IPS-NIHi7 (cell line): ENCODE measurements around the gene KANSL1L.

ENCODE experiments used
- DNase-seq: peaks from one replicate; pipeline ENCODE4 v3.0.0; 2012; ENCODE audit warnings: mixed read lengths; ENCODE audit errors: extremely low spot score

The KANSL1L gene

DNA sequence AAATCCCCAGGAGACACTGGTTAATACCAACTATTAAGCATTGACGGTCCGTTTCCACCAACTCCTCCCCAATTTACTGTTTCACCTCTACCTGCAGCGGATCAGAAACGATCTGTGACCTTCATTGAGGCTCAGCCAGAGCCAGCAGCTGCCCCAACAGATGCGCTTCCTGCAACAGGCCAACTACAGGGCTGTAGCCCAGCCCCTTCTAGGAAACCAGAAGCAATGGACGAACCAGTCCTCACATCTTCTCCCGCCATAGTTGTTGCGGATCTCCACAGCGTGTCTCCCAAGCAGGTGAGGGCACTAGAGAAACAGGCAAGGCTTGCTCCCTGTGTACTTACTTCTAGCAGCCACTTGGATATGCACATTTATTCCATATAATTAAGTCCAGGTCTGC, 177.2 kb downstream of the KANSL1L start:
- DNase-seq, result no peak

DNA sequence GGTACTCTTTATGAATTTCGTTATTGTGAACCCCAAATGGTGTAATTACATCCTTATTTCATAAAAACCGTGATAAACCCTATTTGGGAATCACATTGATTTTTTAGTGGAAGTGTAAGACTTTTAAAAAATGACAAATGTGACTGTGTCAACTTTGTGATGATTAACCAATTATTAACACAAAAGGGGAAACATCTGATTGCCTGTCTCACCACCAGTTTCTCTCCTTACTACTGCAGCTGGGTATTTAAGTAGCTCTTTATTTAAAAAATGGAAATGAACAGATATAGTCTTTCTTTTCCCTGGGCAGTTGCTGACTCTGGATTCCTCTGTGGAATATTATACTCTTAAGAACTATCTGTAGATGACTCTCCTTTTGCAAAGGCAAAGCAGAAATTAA, 180.4 kb downstream of the KANSL1L start:
- no peak for DNase-seq

DNA sequence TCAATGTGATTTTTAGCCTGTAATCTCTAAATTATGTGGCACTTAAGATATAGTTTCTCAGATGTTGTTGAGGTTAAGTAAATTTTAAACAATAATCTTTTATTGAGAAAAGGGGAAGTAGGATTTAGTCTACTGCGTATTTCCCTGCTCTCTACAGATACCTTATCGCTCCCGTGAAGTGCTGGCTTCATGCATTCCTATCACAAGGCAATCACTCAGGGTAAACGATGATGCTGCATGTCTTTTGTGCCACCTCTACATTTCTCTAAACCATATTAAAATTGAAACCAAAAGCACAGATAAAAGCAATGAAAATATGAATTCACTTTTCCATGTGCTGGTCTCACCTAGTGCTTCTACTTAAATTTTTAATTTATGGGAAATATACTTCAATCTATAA, 183.2 kb downstream of the KANSL1L start:
- DNase-seq, result no peak

DNA sequence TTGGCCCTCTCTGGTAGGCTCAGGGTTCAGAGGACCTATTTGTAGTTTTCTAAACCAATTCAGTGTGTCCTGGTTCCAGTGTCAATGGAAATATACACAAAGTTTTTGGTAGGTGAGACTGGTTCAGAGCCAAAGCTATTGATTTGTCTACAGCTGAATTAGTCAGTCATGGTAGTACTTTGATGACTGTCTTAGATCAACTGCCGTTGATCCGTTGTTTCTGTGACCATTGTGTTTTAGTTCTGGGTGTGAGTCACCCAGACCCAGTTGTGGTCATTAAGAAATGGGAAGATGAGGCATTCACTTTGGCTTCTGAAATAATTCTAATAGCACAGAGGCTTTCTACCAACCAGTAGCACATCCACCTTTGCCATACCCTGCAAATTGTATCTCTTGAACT, 184.8 kb downstream of the KANSL1L start:
- DNase-seq, result no peak

DNA sequence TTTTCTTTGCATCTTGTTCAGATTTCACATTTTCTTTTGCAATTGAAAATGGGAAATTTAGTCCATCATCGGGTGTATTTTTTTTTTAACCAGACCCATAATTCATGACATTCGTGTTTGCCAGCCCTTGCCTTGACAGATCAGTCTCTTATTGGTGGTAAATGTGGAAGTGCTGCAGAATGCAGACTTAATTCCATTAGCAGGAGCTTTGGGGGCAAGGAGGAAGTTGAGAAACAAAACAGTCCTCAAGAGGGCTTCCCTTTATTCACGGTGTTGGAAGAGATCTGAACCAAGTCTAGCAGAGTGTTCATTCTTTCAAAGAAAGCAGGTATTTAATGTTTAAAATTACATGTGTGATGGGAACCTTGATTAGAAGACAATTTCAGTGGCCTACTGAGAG, 185.3 kb downstream of the KANSL1L start:
- no peak for DNase-seq

DNA sequence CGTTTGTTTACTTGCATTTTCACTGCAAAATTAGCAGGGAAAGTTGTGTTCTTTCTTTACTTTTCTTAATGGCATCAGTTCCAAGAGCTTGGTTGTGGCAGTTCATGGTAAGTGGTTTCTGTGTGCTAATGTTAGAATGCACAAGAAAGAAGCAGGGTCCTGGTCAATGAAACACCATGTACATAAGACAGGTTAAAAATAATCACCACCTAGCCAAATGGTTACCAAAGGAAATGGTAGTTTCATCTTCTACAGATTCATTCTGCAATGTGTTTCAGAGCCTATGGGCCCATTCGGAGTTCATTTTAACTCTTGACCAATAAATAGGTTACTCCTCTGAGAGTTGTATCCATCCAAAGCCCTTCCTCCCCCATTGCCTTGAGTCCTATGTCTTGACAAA, 186.9 kb downstream of the KANSL1L start:
- DNase-seq, result no peak

DNA sequence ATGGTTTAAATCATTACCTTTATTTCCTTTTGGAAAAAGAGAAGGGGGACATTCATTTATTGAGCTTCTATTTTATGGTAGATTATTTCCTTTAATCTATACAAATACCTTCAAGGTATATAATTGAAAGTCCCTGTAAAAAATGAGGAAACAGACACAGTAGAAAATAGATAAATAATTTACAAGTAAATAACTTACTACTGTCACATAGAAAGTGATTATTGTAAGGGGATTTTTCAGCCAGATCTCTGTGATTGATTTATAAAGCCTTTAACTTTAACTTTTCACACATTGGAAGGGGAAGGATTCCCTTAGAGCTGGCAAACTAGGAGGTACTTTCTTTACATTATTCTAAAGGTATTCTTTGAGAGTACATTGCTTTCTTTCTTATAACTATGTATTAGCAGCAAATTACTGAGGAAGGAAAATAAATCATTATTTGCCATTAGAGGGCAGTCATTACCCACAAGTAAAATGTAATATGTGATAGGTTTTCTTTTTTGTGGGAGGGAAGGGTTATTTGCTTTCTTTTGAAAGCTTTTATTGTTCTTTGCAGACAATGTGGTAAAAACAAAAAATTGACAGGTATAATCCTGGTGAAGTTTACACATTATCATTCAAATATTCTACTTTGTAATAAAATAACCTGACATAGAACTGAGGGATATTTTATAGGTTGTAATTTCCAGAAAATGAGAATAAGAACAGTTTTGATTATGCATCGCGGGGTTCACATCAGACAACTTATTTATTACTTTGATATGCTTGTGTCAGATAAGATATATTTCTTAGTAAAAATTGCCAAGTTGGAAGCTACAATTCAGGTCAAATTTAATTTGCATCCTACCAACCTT, 193.6 kb downstream of the KANSL1L start:
- peak; percentile 18 for DNase-seq

DNA sequence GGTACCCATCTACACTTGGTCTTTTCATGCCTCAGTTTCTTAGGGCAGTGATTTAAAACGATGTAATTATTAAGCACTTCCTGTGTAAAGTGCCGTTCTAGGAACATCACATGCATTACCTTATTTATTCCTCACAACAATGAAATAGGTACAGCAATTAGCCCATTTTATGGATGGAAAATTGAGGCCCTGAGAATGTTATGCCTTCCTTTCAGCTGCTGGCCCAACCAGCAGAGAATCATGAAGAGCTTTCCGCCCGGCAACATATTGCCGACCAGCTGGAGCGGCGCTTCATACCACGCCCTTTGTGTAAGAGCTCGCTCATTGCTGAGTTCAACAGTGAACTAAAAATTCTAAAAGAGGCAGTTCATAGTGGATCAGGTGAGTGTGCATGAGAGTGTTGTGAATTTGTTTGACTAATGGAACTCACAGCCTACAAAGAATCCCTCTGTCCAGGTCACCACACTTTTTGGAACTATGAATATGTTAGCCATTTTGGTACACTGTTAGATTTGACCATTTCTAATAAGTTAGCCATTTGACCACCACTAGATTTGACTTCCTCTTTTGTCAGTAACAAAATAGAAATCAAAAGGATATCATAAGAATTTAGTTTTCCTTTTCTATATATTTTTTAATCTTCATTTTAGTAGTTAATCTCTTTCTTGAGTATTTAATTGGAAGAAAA, 194.4 kb downstream of the KANSL1L start:
- DNase-seq, result no peak

DNA sequence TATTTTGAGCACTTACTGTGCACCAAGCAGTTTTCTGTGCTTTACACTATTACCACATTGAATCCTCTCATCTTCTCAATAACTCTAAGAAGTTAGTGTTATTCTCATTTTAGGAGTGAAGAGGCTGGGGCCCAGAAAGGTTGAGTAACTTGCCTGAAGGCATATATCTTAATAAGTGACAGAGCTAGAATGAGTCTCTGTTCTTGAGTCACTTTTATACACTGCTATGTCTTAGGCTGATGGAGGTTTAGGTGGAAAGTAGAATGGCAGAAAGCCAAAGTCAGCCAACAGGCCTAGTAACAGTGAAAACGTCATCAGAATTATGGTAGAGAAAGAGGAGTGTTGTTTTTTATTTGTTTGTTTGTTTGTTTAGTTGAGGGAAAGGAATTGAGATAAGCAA, 196.6 kb downstream of the KANSL1L start:
- no peak for DNase-seq

DNA sequence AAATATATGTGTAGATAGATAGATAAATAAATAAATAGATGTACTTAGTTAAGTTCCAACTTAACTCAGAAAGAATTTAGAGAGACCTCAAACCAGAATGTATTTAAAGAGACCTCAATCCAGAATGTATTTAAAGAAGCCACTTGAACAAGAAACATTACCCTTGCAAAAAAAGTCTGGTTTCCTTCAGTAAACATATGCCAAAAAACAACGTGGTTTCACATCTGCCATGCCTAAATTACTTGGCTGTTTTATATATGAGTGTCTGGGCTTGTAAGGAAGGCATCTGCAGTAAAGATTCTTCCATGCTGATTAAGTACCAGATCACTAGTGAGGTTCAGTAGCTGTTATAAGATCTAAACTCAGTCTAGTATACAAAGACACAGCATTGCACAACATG, 197.9 kb downstream of the KANSL1L start:
- DNase-seq, result no peak
